ENCODE measurements around the gene GGT5.
A peak's percentile ranks its signal among the peaks of the same experiment; 100 is the strongest.

DNA sequence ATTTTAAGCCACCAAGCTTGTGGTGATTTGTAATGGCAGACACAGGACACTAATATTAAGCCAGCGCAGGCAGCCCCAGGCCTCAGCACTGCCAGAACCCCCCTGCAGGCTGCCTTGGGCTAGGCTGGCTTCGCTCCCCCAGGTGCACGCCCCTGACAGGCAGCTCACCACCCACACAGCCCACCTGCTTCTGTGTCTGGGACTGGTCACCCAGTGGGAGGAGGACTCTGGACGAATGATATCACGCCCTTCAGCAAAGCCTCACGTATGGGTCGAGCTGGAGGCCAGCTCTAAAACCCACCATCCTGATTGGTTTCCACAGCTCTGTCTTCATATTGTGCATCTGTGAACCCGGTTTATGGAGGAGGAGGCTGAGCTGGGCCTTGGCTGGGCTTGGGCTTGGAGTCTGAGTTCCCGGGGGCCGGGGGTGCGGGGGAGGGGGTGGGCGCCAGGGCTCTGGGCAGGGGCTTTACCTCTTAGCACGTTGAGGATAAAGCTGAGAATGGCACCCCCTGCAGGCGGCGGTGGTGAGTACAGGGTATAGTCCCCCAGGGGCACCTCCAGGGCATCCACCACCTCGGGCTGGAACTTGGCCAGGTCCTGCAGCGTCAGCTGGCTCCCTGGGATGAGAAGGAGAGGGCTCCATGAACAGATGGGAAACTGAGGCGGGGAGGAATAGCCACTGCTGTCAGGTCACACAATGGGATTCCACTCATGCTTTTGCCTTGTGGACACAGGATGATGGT is 13.8 kb downstream of the GGT5 start:
- TF ChIP-seq, protein P1, sequence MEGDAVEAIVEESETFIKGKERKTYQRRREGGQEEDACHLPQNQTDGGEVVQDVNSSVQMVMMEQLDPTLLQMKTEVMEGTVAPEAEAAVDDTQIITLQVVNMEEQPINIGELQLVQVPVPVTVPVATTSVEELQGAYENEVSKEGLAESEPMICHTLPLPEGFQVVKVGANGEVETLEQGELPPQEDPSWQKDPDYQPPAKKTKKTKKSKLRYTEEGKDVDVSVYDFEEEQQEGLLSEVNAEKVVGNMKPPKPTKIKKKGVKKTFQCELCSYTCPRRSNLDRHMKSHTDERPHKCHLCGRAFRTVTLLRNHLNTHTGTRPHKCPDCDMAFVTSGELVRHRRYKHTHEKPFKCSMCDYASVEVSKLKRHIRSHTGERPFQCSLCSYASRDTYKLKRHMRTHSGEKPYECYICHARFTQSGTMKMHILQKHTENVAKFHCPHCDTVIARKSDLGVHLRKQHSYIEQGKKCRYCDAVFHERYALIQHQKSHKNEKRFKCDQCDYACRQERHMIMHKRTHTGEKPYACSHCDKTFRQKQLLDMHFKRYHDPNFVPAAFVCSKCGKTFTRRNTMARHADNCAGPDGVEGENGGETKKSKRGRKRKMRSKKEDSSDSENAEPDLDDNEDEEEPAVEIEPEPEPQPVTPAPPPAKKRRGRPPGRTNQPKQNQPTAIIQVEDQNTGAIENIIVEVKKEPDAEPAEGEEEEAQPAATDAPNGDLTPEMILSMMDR (IDR thresholded peaks at IDR 0.05 in 8 of 11, conservative IDR thresholded peaks at IDR 0.05 in 3 of 11), result peak in 8 of 11 experiments; percentile 32 to 81 (median 60)
- TF ChIP-seq POLR2AphosphoS5 (IDR thresholded peaks at IDR 0.05), result no peak
- TF ChIP-seq POLR2A (IDR thresholded peaks at IDR 0.05), result no peak

All from spleen (tissue), 7 donors.